Smooth muscle cell (in vitro differentiated cells): ENCODE data around the gene CCNI. TPM values are rescaled to one million over a fixed set of nuclear protein-coding genes. Genes with fewer than 3 reads are reported as not detected.

Experiments used
- DNase-seq: peaks from one replicate; lab custom pipeline; 2025; ENCODE audit not compliant: unreplicated experiment; lab: John Stamatoyannopoulos, UW
- H2AFZ ChIP-seq: fragments of 200-600 bp; sonication (generic); 2 replicates; pipeline ENCODE4 v1.6.0; 2016; ENCODE audit warnings: antibody characterized with exemption, low read depth, mild to moderate bottlenecking
- H3F3A ChIP-seq: fragments of 200-600 bp; sonication (generic); 2 replicates; pipeline ENCODE4 v1.6.0; 2017; ENCODE audit warnings: antibody characterized with exemption, low read depth
- H3K27ac ChIP-seq: fragments of 200-600 bp; sonication (generic); 2 replicates; pipeline ENCODE4 v1.5.1; 2016; ENCODE audit warnings: low read depth, mild to moderate bottlenecking
- H3K27me3 ChIP-seq: fragments of 200-600 bp; sonication (generic); 2 replicates; pipeline ENCODE4 v1.6.1; 2016; ENCODE audit warnings: low read depth, mild to moderate bottlenecking
- H3K36me3 ChIP-seq: fragments of 200-600 bp; sonication (generic); 2 replicates; pipeline ENCODE4 v1.5.1; 2016; ENCODE audit warnings: low read depth
- H3K4me1 ChIP-seq: fragments of 200-600 bp; sonication (generic); 2 replicates; pipeline ENCODE4 v1.5.1; 2016; ENCODE audit warnings: low read depth
- H3K4me2 ChIP-seq: fragments of 200-600 bp; sonication (generic); 2 replicates; pipeline ENCODE4 v1.6.0; 2016; ENCODE audit warnings: mild to moderate bottlenecking
- H3K4me3 ChIP-seq: fragments of 200-600 bp; sonication (generic); 2 replicates; pipeline ENCODE4 v1.5.1; 2016; ENCODE audit warnings: mild to moderate bottlenecking
- H3K79me2 ChIP-seq: fragments of 200-600 bp; sonication (generic); 2 replicates; pipeline ENCODE4 v1.6.0; 2016; ENCODE audit warnings: low read depth, mild to moderate bottlenecking
- H3K9ac ChIP-seq: fragments of 200-600 bp; sonication (generic); 2 replicates; pipeline ENCODE4 v1.6.0; 2016; ENCODE audit warnings: low read depth
- H3K9me3 ChIP-seq: fragments of 200-600 bp; sonication (generic); replicated peaks from 2 replicates; pipeline ENCODE4 v1.5.1; 2016; ENCODE audit warnings: low read depth
- H4K20me1 ChIP-seq: fragments of 200-600 bp; sonication (generic); 2 replicates; pipeline ENCODE4 v1.6.0; 2016; ENCODE audit warnings: low read depth
- CTCF ChIP-seq: fragments of 200-600 bp; sonication (generic); IDR thresholded peaks from 2 replicates; pipeline ENCODE4 v1.5.1; 2017; ENCODE audit warnings: borderline replicate concordance, mild to moderate bottlenecking, antibody characterized with exemption; ENCODE audit not compliant: insufficient read depth, poor library complexity, severe bottlenecking
- WGBS: methylation state at CpG from one replicate; pipeline ENCODE4 v1.1.7; 2016; ENCODE audit warnings: low lambda C conversion rate; 5-methylcytosine and 5-hydroxymethylcytosine counted together
- polyA plus RNA-seq: library from polyadenylated mRNA; unstranded; fragments of >200 nt; fragmentation: Nextera tagmentation; extraction: Ambion mirVana; gene quantifications from 2 replicates; pipeline ENCODE4 v1.2.1, GENCODE V29; 2016
- total RNA-seq: library from RNA; depleted of rRNA; stranded (reverse); fragments of >200 nt; gene quantifications from 2 replicates; pipeline ENCODE4 v1.2.3, GENCODE V29; 2014

Gene CCNI
- total and polyA plus RNA-seq, 2 experiments from 2014 or later: 205 to 222 TPM

GRCh38 chr4:77074381-77074831 lies 1.4 kb downstream of the CCNI start:
- DNase-seq: no peak
- H3K9ac ChIP-seq: peak overlapping the region; percentile 100
- TF ChIP-seq CTCF: no peak

GRCh38 chr4:77073981-77074380 lies 1.8 kb downstream of the CCNI start:
- H3K4me2 ChIP-seq: peak overlapping the region; percentile 93
- WGBS: 26% methylated on average over 5 of the region's 5 CpGs
- peak overlapping the region; percentile 100 for H3K27ac ChIP-seq
- H3F3A ChIP-seq: peaks cover 5% of the 10 kb centered on the region
- no peak for DNase-seq
- H3K4me1 ChIP-seq: peaks cover 39% of the 10 kb centered on the region
- H4K20me1 ChIP-seq: peaks cover 62% of the 10 kb centered on the region
- H3K36me3 ChIP-seq: no peaks in the 10 kb centered on the region
- H3K9me3 ChIP-seq: no peaks in the 10 kb centered on the region
- peak overlapping the region; percentile 100 for H3K9ac ChIP-seq
- TF ChIP-seq CTCF: no peak
- H3K79me2 ChIP-seq: peaks cover 88% of the 10 kb centered on the region
- H3K27me3 ChIP-seq: no peaks in the 10 kb centered on the region
- peak overlapping the region; percentile 99 for H3K4me3 ChIP-seq
- no peak overlapping the region for H2AFZ ChIP-seq

More at GRCh38 chr4:77074381-77074831, 1.4 kb downstream of the CCNI start:
- no peaks in the 10 kb centered on the region for H3K9me3 ChIP-seq
- H3K4me1 ChIP-seq: peaks cover 39% of the 10 kb centered on the region
- peaks cover 5% of the 10 kb centered on the region for H3F3A ChIP-seq
- no peaks in the 10 kb centered on the region for H3K36me3 ChIP-seq
- H3K4me3 ChIP-seq: peak overlapping the region; percentile 99
- peak overlapping the region; percentile 100 for H3K27ac ChIP-seq
- no peak overlapping the region for H2AFZ ChIP-seq
- WGBS: 8% methylated on average over 6 of the region's 6 CpGs
- peak overlapping the region; percentile 93 for H3K4me2 ChIP-seq
- H3K79me2 ChIP-seq: peaks cover 84% of the 10 kb centered on the region
- peaks cover 57% of the 10 kb centered on the region for H4K20me1 ChIP-seq
- no peaks in the 10 kb centered on the region for H3K27me3 ChIP-seq

- Histone ChIP-seq H3K27ac (peak overlapping the region; percentile 100), H3K36me3 (no peaks in the 10 kb centered on the region), H3K79me2 (peaks cover 89% of the 10 kb centered on the region), H2AFZ (no peak overlapping the region), H3K4me1 (peaks cover 39% of the 10 kb centered on the region), H3K9me3 (no peaks in the 10 kb centered on the region), H4K20me1 (peaks cover 69% of the 10 kb centered on the region), H3K4me3 (peak overlapping the region; percentile 99), H3K9ac (peak overlapping the region; percentile 100), H3F3A (peaks cover 5% of the 10 kb centered on the region), H3K27me3 (no peaks in the 10 kb centered on the region), H3K4me2 (peak overlapping the region; percentile 93)
- TF ChIP-seq CTCF: no peak
- DNase-seq: no peak
- 20% methylated on average over 3 of the region's 3 CpGs for WGBS
Observed at GRCh38 chr4:77073106-77073809, 2.5 kb downstream of the CCNI start.
